Measurements from ENCODE around the gene MYO7B. TPM values are rescaled to one million over a fixed set of nuclear protein-coding genes. Genes with fewer than 3 reads are reported as not detected.

MYO7B gene
- total RNA-seq, 2 experiments from 2014 or later: 3.3 TPM; not detected in 1

- no peak overlapping the region for H3K4me2 ChIP-seq (ENCODE audit: low read length)
- H3K79me2 ChIP-seq (ENCODE audit: insufficient read depth, low read depth, low read length): no peaks in the 10 kb centered on the region
- no peaks in the 10 kb centered on the region for H3K9me3 ChIP-seq (ENCODE audit: low read length)
- BruUV-seq (replicated peaks): no TSS peak
- H3K4me1 ChIP-seq (ENCODE audit: insufficient read depth, low read length, poor library complexity, severe bottlenecking): no peaks in the 10 kb centered on the region
- ChIA-PET CTCF (ENCODE audit: unreplicated experiment) (no interaction called here), POLR2A (no interaction called here)
- no peak for DNase-seq (ENCODE audit: low spot score)
- H3K27ac ChIP-seq (ENCODE audit: low read depth, low read length, poor library complexity, severe bottlenecking): no peak overlapping the region
- no peaks in the 10 kb centered on the region for H3K36me3 ChIP-seq (ENCODE audit: insufficient read depth, low read length)
- H3K4me3 ChIP-seq (ENCODE audit: low read depth, low read length, poor library complexity, severe bottlenecking): no peak overlapping the region
- TF ChIP-seq, protein P1, sequence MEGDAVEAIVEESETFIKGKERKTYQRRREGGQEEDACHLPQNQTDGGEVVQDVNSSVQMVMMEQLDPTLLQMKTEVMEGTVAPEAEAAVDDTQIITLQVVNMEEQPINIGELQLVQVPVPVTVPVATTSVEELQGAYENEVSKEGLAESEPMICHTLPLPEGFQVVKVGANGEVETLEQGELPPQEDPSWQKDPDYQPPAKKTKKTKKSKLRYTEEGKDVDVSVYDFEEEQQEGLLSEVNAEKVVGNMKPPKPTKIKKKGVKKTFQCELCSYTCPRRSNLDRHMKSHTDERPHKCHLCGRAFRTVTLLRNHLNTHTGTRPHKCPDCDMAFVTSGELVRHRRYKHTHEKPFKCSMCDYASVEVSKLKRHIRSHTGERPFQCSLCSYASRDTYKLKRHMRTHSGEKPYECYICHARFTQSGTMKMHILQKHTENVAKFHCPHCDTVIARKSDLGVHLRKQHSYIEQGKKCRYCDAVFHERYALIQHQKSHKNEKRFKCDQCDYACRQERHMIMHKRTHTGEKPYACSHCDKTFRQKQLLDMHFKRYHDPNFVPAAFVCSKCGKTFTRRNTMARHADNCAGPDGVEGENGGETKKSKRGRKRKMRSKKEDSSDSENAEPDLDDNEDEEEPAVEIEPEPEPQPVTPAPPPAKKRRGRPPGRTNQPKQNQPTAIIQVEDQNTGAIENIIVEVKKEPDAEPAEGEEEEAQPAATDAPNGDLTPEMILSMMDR (conservative IDR thresholded peaks at IDR 0.05; ENCODE audit: low read length): no peak
- TF ChIP-seq EZH2phosphoT487 (IDR thresholded peaks at IDR 0.05; ENCODE audit: borderline replicate concordance, low read depth, low read length): no peak
- intact Hi-C loops (cut with micrococcal nuclease; ENCODE audit: unreplicated experiment): no loop called here
- no peaks in the 10 kb centered on the region for H3K9me2 ChIP-seq (ENCODE audit: insufficient read depth, low read length)
- no peak overlapping the region for H2AFZ ChIP-seq (ENCODE audit: low read length)
- H4K20me1 ChIP-seq (ENCODE audit: insufficient read depth, low read length): no peaks in the 10 kb centered on the region
Observed at GRCh38 chr2:127671557-127672302, 136.2 kb downstream of the MYO7B start.

GRCh38 chr2:127672341-127673224, 137.1 kb downstream of the MYO7B start:
- no peaks in the 10 kb centered on the region for H3K9me2 ChIP-seq (ENCODE audit: insufficient read depth, low read length)
- H3K4me2 ChIP-seq (ENCODE audit: low read length): no peak overlapping the region
- H2AFZ ChIP-seq (ENCODE audit: low read length): no peak overlapping the region
- no peak overlapping the region for H3K27ac ChIP-seq (ENCODE audit: low read depth, low read length, poor library complexity, severe bottlenecking)
- no peak overlapping the region for H3K4me3 ChIP-seq (ENCODE audit: low read depth, low read length, poor library complexity, severe bottlenecking)
- DNase-seq (ENCODE audit: low spot score): no peak
- ChIA-PET POLR2A (no interaction called here), CTCF (ENCODE audit: unreplicated experiment) (no interaction called here)
- H4K20me1 ChIP-seq (ENCODE audit: insufficient read depth, low read length): no peaks in the 10 kb centered on the region
- no peaks in the 10 kb centered on the region for H3K4me1 ChIP-seq (ENCODE audit: insufficient read depth, low read length, poor library complexity, severe bottlenecking)
- no TSS peak for BruUV-seq (replicated peaks)
- intact Hi-C loops (cut with micrococcal nuclease; ENCODE audit: unreplicated experiment): no loop called here
- no peaks in the 10 kb centered on the region for H3K79me2 ChIP-seq (ENCODE audit: insufficient read depth, low read depth, low read length)
- no peaks in the 10 kb centered on the region for H3K9me3 ChIP-seq (ENCODE audit: low read length)
- H3K36me3 ChIP-seq (ENCODE audit: insufficient read depth, low read length): no peaks in the 10 kb centered on the region
- TF ChIP-seq, protein P1 (conservative IDR thresholded peaks at IDR 0.05; ENCODE audit: low read length): no peak
- no peak for TF ChIP-seq EZH2phosphoT487 (IDR thresholded peaks at IDR 0.05; ENCODE audit: borderline replicate concordance, low read depth, low read length)
